ENCODE results near the gene FMN1.

FMN1 gene

DNA sequence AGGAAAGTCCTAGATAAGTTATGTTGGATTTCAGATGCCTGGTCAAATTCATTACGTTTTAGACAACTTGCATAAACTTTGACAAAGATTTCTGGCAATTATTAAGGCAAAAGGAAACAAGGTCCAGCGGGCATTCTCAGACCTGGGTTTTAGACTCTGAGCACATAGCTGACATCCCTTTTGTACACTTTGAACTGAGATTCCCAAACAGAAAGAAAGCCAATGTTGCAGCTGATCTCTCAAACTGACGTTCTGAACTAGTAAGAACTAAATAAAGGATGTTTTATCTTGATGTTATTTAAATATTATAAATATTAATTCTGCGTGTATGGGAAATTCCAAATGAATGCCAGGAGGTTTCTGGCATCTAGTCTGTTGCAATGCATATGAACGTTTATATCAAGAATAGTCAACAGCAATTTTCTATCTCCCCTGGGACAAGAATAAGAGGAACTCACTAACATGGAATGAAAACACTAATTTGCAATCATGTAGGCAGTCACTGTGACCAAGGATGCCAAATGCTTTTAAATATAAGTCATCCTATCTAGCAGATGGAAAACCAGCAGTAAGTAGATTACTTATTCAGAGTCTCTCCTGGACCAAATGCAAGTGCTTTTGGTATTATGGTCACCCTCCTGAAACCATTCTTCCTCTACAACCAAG is 274.6 kb downstream of the FMN1 start:
- DNase-seq (ENCODE audit: low spot score): peak; percentile 76

GRCh38 chr15:32918547-32918946 is 276.0 kb downstream of the FMN1 start:
- DNase-seq (ENCODE audit: low spot score): no peak

DNA sequence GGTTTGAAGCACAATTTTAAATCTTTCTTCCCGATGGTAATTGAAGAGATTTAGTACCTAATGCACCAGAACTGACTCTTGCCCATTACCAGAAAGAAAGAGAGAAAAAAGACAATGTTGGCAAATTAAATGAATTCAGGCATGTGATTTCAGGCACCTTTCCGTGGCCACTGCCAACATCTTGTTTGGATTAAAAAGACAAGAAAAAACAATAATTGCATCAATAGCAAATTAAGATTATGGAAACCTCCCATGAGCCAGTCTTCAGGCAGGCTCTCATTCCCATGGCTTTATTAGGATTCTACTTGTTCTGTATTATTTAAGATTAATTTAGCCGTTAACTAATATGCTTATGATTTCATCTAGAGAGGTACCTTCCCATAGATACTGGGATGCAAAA is 283.7 kb downstream of the FMN1 start:
- no peak for DNase-seq (ENCODE audit: low spot score)

DNA sequence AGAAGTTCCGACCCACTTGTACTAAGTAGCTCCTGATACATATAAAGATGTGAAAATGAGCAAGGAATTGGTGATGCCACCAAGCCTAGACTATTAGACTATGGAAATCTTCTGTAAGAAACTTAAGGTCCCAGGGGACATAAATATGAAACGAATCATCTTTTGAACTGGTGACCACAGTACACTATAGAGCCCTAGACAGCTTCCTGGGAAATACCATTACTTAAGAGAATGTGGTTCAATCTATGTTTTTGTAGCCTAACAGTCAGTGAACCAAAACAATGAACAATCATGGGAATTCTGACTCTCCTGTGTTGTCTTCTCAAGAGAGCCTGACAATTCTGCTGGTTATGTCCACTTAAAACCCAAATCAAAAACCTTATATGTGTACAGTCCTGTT is 285.1 kb downstream of the FMN1 start:
- peak; percentile 87 for DNase-seq (ENCODE audit: low spot score)

DNA sequence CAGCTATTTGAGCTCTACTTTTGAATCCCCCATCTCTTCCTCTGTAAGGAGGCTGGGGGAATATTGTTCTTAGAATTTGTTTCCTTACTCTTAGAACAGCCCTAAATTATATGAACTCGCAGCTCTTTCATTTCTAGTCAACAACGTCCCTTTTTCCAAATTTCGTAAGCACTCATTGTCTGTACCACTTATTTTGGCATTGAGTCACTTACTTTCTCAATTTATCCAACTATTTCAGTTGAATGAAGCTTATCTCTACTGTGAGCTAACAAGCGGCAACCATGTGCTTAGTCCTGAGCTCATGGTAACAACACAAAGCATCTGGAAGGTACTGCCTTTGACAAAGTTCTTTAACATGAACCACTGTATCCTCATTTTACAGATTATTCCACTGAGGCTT is 285.6 kb downstream of the FMN1 start:
- no peak for DNase-seq (ENCODE audit: low spot score)

- peak; percentile 9 for DNase-seq (ENCODE audit: low spot score)
Observed at GRCh38 chr15:32908135-32908801, 286.2 kb downstream of the FMN1 start.

DNA sequence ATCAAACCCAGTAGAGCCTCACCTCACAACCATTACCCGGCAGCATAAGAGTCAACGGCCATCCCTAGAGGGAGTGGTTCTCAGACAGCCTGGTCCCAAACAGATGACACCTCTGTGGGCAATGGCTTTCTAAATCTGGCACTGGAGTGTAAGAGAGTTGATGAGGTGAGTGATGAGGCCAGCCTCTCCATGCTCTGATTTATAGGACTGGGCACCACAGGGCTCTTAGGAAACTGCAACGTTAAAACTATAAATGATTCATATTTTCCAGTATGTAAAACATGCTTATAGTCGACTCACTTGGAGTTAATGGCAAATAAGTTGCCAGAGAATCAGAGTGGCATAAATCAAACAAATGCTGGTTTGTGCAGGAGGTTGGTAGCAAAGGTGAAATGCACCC is 289.0 kb downstream of the FMN1 start:
- peak; percentile 2 for DNase-seq (ENCODE audit: low spot score)

GRCh38 chr15:32904448-32904847 is 290.1 kb downstream of the FMN1 start:
- DNase-seq (ENCODE audit: low spot score): no peak

GRCh38 chr15:32903591-32904290 is 290.8 kb downstream of the FMN1 start:
- DNase-seq (ENCODE audit: low spot score): no peak

GRCh38 chr15:32901995-32902394 is 292.5 kb downstream of the FMN1 start:
- no peak for DNase-seq (ENCODE audit: low spot score)

DNA sequence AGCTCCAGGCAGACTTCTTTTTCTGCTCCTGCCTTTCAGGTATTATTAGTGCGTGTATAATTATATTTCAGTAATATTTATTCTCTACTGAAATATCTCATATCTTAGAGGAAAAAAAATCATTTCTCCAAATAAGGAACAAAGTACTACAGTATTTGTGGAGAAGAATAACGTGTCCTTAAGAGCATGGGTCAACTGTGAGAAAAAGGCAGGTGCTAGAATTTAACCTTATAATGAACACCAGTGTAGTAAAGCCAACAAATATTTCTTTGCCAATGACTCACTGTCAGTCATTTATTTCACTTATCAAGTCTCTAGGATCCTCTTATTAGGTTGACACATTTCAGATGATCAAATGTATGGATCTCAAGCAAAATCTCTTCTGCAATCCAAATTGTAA is 293.3 kb downstream of the FMN1 start:
- no peak for DNase-seq (ENCODE audit: low spot score)

GRCh38 chr15:32899126-32899596 is 295.4 kb downstream of the FMN1 start:
- DNase-seq (ENCODE audit: low spot score): no peak

- no peak for DNase-seq (ENCODE audit: low spot score)
Observed at GRCh38 chr15:32898414-32898813, 296.1 kb downstream of the FMN1 start.

DNA sequence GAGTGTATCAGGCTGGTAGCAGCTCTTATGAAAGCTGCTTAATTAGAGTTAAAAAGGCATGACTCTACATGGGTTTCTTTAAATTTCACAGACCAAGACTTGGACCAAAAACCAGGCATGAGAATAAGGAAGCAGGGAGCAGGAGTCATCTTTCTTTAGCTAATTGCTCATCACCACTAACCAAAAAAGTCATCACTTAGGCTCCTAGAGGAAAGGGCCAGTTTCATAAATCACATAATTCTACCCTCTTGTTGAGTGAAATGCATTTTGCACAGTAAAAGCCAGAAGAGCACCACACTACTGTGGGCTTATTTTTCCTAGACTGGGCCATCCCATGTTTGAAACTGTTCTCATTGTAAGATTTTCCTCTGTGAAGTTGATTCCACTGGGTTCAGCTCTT is 301.1 kb downstream of the FMN1 start:
- DNase-seq (ENCODE audit: low spot score): no peak

DNA sequence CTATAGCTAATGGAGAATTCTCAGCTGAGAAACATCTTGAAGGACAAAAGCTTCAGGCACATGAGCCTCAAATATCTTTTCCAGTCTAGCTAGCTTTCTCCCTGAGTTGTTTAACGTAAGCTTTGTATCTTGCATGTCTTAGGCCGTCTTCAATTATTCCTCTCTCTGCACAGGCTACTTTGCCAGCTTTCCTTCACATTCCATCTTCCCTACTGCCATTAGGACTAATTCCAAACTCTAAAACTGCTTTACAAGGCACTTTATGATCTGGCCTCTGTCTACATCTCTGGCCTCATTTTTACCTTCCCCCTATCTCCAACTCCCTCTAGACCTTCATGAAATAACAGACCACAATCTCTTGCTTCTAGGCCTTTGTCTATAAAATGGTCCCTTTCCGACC is 305.3 kb downstream of the FMN1 start:
- no peak for DNase-seq (ENCODE audit: low spot score)

GRCh38 chr15:32888221-32888761 is 306.2 kb downstream of the FMN1 start:
- DNase-seq (ENCODE audit: low spot score): peak; percentile 15

DNA sequence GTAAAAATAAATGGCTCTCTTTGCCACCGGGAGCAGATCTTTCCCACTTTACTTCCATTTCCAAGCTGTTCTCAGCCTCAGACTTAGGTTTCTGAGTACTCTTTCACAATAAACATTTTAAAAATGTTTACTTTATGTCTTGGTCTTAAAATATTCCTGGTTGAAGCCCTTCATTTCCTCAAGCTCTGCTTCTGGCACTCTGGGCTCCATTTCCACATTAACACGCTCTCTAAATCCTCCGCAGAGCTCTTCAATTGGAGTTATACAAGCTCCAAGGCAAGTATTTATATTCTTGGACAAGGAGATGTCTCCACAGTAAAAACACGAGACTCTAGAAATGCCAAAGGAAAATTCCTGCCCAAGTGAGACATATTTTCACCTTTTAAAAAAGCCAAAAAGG is 307.4 kb downstream of the FMN1 start:
- DNase-seq (ENCODE audit: low spot score): no peak

- no peak for DNase-seq (ENCODE audit: low spot score)
Observed at GRCh38 chr15:32886459-32886858, 308.1 kb downstream of the FMN1 start.

DNA sequence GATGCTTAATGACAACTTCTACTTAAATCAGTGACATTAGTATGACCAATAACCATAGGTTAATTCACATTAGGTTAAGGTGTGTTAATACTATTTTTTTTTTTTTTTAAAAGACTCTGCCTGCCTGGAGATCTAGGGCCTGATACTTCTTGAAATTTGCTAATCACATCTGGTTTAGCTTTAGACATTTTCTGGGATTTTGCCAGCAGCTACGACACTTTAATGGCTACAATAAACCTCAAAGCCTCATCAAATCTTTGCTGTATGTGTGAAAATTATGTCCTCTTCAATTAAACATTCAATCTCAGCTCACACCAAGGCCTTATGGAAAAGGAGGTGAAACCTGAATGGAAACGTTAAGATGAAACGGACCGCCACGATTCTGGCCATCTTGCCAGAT is 308.8 kb downstream of the FMN1 start:
- DNase-seq (ENCODE audit: low spot score): no peak

DNA sequence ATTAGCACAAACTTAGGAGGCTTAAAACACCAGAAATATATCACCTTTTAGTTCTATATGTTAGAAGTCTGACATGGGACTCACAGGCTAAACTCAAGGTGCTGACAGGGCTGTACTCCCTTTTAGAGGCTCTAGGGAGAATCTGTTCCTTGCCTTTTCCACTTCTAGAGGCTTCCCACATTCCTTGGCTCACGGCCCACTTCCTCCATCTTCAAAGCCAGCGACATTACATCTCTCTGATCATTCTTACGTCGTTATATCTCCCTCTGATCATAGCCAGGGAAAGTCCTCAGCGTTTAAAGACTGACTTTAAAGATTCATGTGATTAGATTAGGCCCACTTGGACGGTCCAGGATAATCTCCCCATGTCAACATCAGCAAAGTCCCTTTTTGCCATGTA is 310.4 kb downstream of the FMN1 start:
- DNase-seq (ENCODE audit: low spot score): no peak

DNA sequence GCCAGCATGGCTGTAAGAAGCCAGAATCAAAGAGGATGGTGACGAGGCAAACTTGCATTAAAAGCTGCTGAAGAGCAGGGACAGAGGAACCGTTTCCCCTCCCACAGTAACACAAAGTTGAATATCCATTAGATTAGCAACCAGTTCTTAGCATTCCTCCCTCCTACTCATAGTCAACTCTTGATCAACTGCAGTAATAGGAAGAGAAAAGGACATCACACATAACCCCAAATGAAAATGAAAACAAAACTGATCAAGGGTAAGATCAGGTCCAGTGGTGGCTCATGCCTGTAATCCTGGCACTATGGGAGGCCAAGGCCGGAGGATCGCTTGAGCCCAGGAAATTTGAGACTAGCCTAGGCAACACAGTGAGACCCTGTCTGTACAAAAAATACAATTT is 311.6 kb downstream of the FMN1 start:
- no peak for DNase-seq (ENCODE audit: low spot score)

GRCh38 chr15:32881528-32881927 is 313.0 kb downstream of the FMN1 start:
- no peak for DNase-seq (ENCODE audit: low spot score)

GRCh38 chr15:32880642-32881041 is 313.9 kb downstream of the FMN1 start:
- no peak for DNase-seq (ENCODE audit: low spot score)
